Measurements from ENCODE around the gene MTFR2. TPM values are rescaled to one million over a fixed set of nuclear protein-coding genes. Genes with fewer than 3 reads are reported as not detected.
A peak's percentile ranks its signal among the peaks of the same experiment; 100 is the strongest.

The MTFR2 gene
- total RNA-seq, 2 donors from 2014 or later, result 2.2 to 9.8 TPM

DNA sequence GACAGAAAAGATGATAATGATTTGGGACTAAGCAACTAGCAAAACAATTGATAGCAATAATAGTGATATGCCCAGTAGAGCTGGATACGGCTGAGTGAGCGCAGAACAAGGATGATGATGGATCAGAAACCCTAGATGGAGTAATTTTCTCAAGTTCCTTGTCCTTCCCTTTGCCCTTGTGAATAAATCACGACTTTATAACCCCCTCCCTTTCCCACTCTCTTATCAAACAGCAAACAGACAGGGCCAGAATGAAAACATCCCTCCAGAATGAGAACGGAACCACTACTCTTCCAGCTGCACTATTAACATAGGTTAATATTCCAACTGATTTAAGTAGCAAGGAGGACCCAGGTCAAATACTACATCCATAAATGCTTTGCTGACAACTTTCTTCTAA lies 1.3 kb upstream of the MTFR2 start:
- no peaks in the 10 kb centered on the region for H3K4me1 ChIP-seq
- H3K4me3 ChIP-seq, result peak overlapping the region; percentile 81
- intact Hi-C loops (cut with DNase I), result no loop called here
- no peak for DNase-seq
- no peaks in the 10 kb centered on the region for H3K36me3 ChIP-seq
- H3K9me3 ChIP-seq, result no peaks in the 10 kb centered on the region
- TF ChIP-seq, protein P1, sequence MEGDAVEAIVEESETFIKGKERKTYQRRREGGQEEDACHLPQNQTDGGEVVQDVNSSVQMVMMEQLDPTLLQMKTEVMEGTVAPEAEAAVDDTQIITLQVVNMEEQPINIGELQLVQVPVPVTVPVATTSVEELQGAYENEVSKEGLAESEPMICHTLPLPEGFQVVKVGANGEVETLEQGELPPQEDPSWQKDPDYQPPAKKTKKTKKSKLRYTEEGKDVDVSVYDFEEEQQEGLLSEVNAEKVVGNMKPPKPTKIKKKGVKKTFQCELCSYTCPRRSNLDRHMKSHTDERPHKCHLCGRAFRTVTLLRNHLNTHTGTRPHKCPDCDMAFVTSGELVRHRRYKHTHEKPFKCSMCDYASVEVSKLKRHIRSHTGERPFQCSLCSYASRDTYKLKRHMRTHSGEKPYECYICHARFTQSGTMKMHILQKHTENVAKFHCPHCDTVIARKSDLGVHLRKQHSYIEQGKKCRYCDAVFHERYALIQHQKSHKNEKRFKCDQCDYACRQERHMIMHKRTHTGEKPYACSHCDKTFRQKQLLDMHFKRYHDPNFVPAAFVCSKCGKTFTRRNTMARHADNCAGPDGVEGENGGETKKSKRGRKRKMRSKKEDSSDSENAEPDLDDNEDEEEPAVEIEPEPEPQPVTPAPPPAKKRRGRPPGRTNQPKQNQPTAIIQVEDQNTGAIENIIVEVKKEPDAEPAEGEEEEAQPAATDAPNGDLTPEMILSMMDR (IDR thresholded peaks at IDR 0.05), result no peak
- peak overlapping the region in 1 of 2 donors; percentile 70 for H3K9ac ChIP-seq (ENCODE audit: low read depth in 2 of 2, low read length in 2 of 2)
- H3K27ac ChIP-seq, result no peak overlapping the region
- H3K27me3 ChIP-seq, result no peaks in the 10 kb centered on the region

DNA sequence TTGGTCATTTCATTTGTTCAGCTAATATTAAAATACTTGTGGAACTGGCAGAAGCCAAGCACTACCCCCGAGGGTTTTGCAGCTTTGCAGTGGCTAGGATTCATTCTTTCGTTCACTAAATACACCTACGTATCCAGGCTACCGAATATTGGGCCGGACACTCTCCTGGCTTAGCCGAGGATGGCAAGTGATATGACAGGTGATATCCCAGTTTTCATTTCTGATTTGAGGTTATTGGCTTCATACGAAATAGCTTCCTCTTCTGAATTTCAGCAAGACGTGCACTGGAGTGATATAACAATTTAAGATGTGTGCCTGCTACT lies 536 bp upstream of the MTFR2 start:
- intact Hi-C loops (cut with DNase I), result no loop called here
- no peaks in the 10 kb centered on the region for H3K4me1 ChIP-seq
- peak overlapping the region; percentile 38 for H3K27ac ChIP-seq

DNA sequence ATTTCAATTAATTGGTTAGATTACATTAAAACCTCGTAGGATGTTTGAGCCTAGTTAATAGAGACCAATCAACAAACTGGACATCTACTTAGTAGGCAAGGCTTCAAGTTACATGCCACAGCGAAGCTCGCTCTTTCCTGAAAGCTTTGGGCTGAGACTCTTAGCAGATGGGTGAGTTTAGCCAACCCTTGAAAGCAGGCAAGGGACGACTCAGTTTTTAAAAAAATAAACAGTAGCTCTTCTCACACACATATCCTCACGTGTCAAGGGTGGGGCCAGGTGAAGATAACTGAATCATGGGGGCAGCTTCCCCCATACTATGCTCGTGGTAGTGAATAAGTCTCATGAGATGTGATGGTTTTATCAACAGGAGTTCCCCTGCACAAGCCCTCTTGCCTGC lies 775 bp downstream of the MTFR2 start:
- no peaks in the 10 kb centered on the region for H3K36me3 ChIP-seq
- no peaks in the 10 kb centered on the region for H3K4me1 ChIP-seq
- DNase-seq, result no peak
- H3K27ac ChIP-seq, result no peak overlapping the region
- peak overlapping the region; percentile 81 for H3K4me3 ChIP-seq
- H3K9ac ChIP-seq (ENCODE audit: low read depth in 2 of 2, low read length in 2 of 2), result peak overlapping the region in 1 of 2 donors; percentile 70
- H3K27me3 ChIP-seq, result no peaks in the 10 kb centered on the region
- intact Hi-C loops (cut with DNase I), result no loop called here
- H3K9me3 ChIP-seq, result no peaks in the 10 kb centered on the region
- TF ChIP-seq, protein P1 (IDR thresholded peaks at IDR 0.05), result no peak

More for the DNA sequence above, 536 bp upstream of the MTFR2 start:
- Histone ChIP-seq H3K9ac (ENCODE audit: low read depth in 2 of 2, low read length in 2 of 2) (peak overlapping the region; percentile 56 to 70), H3K9me3 (no peaks in the 10 kb centered on the region), H3K36me3 (no peaks in the 10 kb centered on the region), H3K27me3 (no peaks in the 10 kb centered on the region), H3K4me3 (peak overlapping the region; percentile 81)
- TF ChIP-seq, protein P1 (IDR thresholded peaks at IDR 0.05), result no peak
- no peak for DNase-seq

DNA sequence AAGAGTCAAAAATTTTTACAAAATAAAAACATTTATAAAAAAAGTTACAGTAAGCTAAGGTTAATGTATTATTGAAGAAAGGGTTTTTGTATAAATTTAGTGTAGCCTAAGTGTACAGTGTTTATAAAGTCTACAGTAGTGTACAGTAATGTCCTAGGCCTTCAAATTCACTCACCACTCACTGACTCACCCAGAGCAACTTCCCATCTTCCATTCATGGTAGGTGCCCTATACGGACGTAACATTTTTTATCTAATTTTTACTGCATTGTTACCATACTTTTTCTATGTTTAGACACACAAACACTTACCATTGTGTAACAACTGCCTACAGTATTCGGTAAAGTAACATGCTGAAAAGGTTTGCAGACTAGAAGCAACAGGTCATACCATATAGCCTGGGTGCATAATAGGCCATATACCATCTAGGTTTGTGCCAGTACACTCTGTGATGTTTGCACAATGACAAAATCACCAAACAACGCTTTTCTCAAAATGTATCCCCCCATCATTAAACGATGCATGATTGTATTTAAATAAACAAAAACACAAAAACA lies 6.0 kb downstream of the MTFR2 start:
- no peak overlapping the region for H3K9ac ChIP-seq (ENCODE audit: low read depth in 2 of 2, low read length in 2 of 2)
- intact Hi-C loops (cut with DNase I), result no loop called here
- H3K36me3 ChIP-seq, result no peaks in the 10 kb centered on the region
- no peaks in the 10 kb centered on the region for H3K9me3 ChIP-seq
- no peaks in the 10 kb centered on the region for H3K4me1 ChIP-seq
- TF ChIP-seq, protein P1 (IDR thresholded peaks at IDR 0.05), result no peak
- no peaks in the 10 kb centered on the region for H3K27me3 ChIP-seq
- H3K27ac ChIP-seq, result no peak overlapping the region
- no peak for DNase-seq
- no peak overlapping the region for H3K4me3 ChIP-seq

DNA sequence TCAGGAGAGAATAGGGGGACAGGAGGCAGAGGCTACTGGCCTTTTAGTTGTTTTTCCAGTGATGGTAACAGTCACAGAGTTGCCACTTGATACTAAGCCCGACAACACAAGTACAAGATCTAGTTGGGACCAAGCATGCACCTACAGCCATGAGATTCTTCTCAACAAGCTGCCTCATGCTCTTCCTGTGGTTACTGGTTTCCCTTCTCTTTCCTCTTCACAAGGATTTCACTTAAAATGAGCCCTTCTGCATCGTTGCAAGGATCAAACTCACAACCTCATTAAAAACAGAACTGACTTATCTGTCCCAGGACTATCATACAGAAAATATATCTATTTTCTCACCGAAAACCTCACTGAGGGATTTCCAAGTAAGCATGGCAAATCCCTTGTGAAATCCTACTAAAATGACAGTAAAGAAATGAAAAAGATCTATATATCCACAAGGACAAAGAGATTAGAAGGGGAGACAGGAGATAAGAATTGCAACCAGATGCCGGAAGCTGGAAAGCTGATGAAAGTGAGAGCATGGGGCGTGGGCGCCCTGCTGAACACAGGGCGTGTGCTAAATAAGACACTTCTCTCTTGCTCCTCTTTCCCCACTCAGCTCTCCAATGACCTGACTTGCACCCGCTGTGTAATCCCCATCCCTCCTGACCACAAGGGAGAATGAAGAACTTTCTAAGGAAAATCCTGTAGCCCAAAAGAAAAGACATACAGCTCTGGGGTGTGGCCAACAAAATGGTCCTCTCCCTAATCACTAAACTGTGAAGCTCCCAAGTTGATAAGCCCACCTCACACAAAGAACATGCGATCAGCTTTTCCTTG lies 13.4 kb downstream of the MTFR2 start:
- no peak overlapping the region for H3K27ac ChIP-seq
- H3K36me3 ChIP-seq, result no peaks in the 10 kb centered on the region
- H3K4me1 ChIP-seq, result no peaks in the 10 kb centered on the region
- intact Hi-C loops (cut with DNase I), result no loop called here
- TF ChIP-seq, protein P1 (IDR thresholded peaks at IDR 0.05), result no peak
- no peak for DNase-seq
- no peaks in the 10 kb centered on the region for H3K9me3 ChIP-seq
- H3K27me3 ChIP-seq, result no peaks in the 10 kb centered on the region
- no peak overlapping the region for H3K9ac ChIP-seq (ENCODE audit: low read depth in 2 of 2, low read length in 2 of 2)
- no peak overlapping the region for H3K4me3 ChIP-seq

Data from colonic mucosa (tissue), 4 donors.